BLaER1 treated with 17β-estradiol and CSF1 and Interleukin-3, amounts not matched to agents 10 nM and 100 nM (cell line): ENCODE data around the gene ZNF81.

Source experiments
- H3K27ac ChIP-seq, 11 experiments: shearing (Covaris generic); formaldehyde crosslinking; 2 replicates each; pipeline ENCODE4 v1.8.1; 2022
- H3K27me3 ChIP-seq, 11 experiments: shearing (Covaris generic); formaldehyde crosslinking; 2 replicates each; pipeline ENCODE4 v1.8.1; 2022
- H3K36me3 ChIP-seq, 11 experiments: shearing (Covaris generic); formaldehyde crosslinking; 2 replicates each; pipeline ENCODE4 v1.8.1; 2022
- H3K4me1 ChIP-seq, 10 experiments: shearing (Covaris generic); formaldehyde crosslinking; 2 replicates each; pipeline ENCODE4 v1.8.1; 2022
- H3K4me2 ChIP-seq, 11 experiments: shearing (Covaris generic); formaldehyde crosslinking; 2 replicates each; pipeline ENCODE4 v1.8.1; 2022
- H3K4me3 ChIP-seq, 10 experiments: shearing (Covaris generic); formaldehyde crosslinking; 2 replicates each; pipeline ENCODE4 v1.8.1; 2022
- H3K9ac ChIP-seq, 11 experiments: shearing (Covaris generic); formaldehyde crosslinking; 2 replicates each; pipeline ENCODE4 v1.8.1; 2022
- H3K9me3 ChIP-seq, 11 experiments: shearing (Covaris generic); formaldehyde crosslinking; replicated peaks in 1 of 11; 2 replicates each; pipeline ENCODE4 v1.8.1; 2022
- H4K20me1 ChIP-seq, 11 experiments: shearing (Covaris generic); formaldehyde crosslinking; 2 replicates each; pipeline ENCODE4 v1.8.1; 2022
- Cebpa-rat ChIP-seq, 11 experiments: shearing (Covaris generic); IDR thresholded peaks; 2 replicates each; pipeline ENCODE4 v1.8.1; 2022

The ZNF81 gene

GRCh38 chrX:47807548-47807947 is 29.2 kb upstream of the ZNF81 start:
- Histone ChIP-seq H3K27me3 (peaks cover 67 to 99% (median 96%) of the 10 kb centered on the region in 11 experiments), H3K9ac (no peak overlapping the region), H3K4me2 (no peak overlapping the region)

DNA sequence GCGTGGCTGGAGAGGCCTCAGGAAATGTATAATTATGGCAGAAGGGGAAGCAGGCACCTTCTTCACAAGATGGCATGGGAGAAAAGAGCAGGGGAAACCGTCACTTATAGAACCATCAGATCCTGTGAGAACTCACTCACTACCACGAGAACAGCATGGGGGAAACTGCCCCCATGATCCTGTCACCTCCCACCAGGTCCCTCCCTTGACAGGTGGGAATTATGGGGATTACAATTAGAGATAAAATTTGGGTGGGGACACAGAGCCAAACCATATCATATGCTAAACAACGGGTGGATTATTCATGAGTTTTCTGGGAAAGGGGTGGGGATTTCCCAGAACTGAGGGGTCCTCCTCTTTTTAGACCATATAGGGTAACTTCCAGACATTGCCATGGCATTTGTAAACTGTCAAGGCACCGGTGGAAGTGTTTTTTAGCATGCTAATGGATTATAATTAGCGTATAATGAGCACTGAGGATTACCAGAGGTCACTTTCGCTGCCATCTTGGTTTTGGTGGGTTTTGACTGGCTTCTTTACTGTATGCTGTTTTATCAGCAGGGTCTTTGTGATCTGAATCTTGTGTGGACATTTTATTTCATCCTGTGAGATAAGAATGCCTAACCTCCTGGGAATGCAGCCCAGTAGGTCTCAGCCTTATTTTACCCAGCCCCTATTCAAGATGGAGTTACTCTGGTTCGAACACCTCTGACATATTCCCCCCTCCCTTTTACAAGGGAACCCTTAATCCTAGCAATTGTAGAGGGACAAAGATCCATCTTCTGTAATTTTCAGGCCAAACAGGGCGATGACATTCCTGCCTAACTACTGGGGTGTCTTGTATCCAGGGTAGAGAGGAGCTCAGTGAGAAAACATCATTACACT is 27.6 kb upstream of the ZNF81 start:
- TF ChIP-seq Cebpa-rat (IDR thresholded peaks at IDR 0.05) = no peak
- no peaks in the 10 kb centered on the region; a peak in 1 of 22 replicates for H3K9me3 ChIP-seq
- no peak overlapping the region for H3K27ac ChIP-seq
- H4K20me1 ChIP-seq = no peaks in the 10 kb centered on the region; a peak in 1 of 22 replicates
- no peak overlapping the region for H3K4me2 ChIP-seq
- peaks cover 0 to 3% (median 0%) of the 10 kb centered on the region in 10 experiments; a peak in 2 of 20 replicates for H3K4me1 ChIP-seq
- H3K9ac ChIP-seq = no peak overlapping the region
- peaks cover 69 to 100% (median 98%) of the 10 kb centered on the region in 11 experiments for H3K27me3 ChIP-seq
- H3K36me3 ChIP-seq = no peaks in the 10 kb centered on the region
- no peak overlapping the region for H3K4me3 ChIP-seq

More at GRCh38 chrX:47807548-47807947, 29.2 kb upstream of the ZNF81 start:
- no peaks in the 10 kb centered on the region; a peak in 1 of 22 replicates for H4K20me1 ChIP-seq
- H3K4me1 ChIP-seq = peaks cover 0 to 3% (median 0%) of the 10 kb centered on the region in 10 experiments; a peak in 2 of 20 replicates
- TF ChIP-seq Cebpa-rat (IDR thresholded peaks at IDR 0.05) = no peak
- no peak overlapping the region for H3K27ac ChIP-seq
- H3K36me3 ChIP-seq = no peaks in the 10 kb centered on the region
- no peak overlapping the region for H3K4me3 ChIP-seq
- no peaks in the 10 kb centered on the region; a peak in 1 of 22 replicates for H3K9me3 ChIP-seq

GRCh38 chrX:47814851-47815250 is 21.9 kb upstream of the ZNF81 start:
- Histone ChIP-seq H3K4me3 (no peak overlapping the region), H3K27ac (no peak overlapping the region), H3K36me3 (no peaks in the 10 kb centered on the region), H3K4me1 (peaks cover 0 to 15% (median 0%) of the 10 kb centered on the region in 10 experiments; a peak in 5 of 20 replicates), H3K9ac (no peak overlapping the region), H3K9me3 (peaks cover 6 to 15% (median 10%) of the 10 kb centered on the region in 11 experiments; a peak in 19 of 22 replicates), H3K4me2 (0 out of 22 replicates have a peak overlapping the region, but pooled peaks of 2 of the 11 experiments have one; percentile 16 to 36), H3K27me3 (peaks cover 66 to 100% (median 99%) of the 10 kb centered on the region in 11 experiments), H4K20me1 (no peaks in the 10 kb centered on the region)
- no peak for TF ChIP-seq Cebpa-rat (IDR thresholded peaks at IDR 0.05)

DNA sequence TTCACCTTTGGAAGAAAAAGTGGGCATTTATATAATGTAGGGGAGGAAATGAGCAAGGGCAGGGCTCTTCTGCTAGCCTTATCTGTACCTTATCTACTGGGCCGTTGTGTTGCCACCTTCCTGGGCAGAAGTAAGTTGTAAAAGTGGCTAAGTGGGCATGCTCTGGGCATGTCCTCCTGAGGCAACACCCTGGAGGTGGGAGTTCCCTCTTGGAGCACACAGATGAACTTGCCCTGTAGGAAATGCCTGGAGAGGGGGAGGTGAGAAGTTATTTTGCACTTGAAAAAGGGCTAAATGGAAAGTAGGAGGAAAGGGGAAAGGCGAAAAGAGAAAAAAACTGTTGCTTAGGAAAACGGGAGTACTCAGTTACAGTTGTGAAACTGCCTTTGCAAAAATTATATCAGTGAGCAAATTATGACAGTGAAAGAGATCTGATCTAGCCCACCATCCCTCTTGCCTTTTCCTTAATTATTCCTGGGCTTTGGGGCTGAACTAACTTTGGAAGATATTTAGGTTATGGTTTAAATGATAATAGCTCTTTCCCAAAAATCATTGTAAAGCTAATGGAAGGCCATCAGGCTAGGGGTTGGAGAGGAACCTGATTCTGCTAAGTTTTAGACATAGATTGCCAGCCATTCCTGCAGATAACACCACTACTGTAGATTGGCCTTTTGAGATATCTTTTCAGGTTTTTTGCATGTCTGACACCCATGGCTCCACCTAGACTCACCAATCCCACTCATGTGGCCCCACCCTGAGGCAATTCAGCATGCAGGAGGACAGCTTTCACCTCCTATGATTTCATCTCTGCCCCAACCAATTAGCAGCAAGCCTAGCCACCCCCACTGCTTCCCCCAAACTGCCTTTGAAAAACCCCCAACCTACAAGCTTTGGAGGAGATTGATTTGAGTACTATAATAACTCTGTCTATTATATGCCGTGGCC is 20.5 kb upstream of the ZNF81 start:
- Histone ChIP-seq H3K36me3 (no peaks in the 10 kb centered on the region), H3K9ac (no peak overlapping the region)

DNA sequence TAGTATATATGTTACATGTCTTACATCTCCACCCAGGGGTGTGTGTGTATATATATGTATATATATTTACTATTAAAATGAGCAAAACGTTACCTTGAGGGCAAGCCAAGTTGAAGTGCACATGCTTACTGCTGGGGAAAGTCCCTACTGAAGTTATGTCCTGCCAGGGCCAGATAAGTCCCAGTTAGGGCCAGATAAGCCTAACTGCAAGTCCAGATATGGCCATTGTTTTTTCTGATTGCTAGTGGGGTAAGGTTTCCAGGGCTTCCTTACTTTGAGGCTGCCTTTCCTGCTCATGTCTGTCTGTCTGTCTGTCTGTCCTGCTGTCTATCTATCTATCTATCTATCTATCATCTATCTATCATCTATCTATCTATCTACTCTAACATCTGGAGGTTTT is 19.3 kb upstream of the ZNF81 start:
- Histone ChIP-seq H3K9ac (no peak overlapping the region), H3K4me2 (no peak overlapping the region), H4K20me1 (no peaks in the 10 kb centered on the region), H3K27ac (no peak overlapping the region), H3K9me3 (peaks cover 15 to 26% (median 22%) of the 10 kb centered on the region in 11 experiments; a peak in 21 of 22 replicates), H3K36me3 (no peaks in the 10 kb centered on the region), H3K4me1 (peaks cover 0 to 15% (median 0%) of the 10 kb centered on the region in 10 experiments; a peak in 5 of 20 replicates), H3K4me3 (no peak overlapping the region), H3K27me3 (peaks cover 61 to 100% (median 94%) of the 10 kb centered on the region in 11 experiments)
- TF ChIP-seq Cebpa-rat (IDR thresholded peaks at IDR 0.05) = no peak

More for the DNA sequence above, 20.5 kb upstream of the ZNF81 start:
- peaks cover 0 to 15% (median 0%) of the 10 kb centered on the region in 10 experiments; a peak in 5 of 20 replicates for H3K4me1 ChIP-seq
- no peak for TF ChIP-seq Cebpa-rat (IDR thresholded peaks at IDR 0.05)
- no peak overlapping the region for H3K27ac ChIP-seq
- peak overlapping the region in 4 of 11 experiments; percentile 13 to 36 (median 18); a peak in 5 of 22 replicates for H3K4me2 ChIP-seq
- H3K4me3 ChIP-seq = no peak overlapping the region
- peaks cover 15 to 26% (median 22%) of the 10 kb centered on the region in 11 experiments; a peak in 21 of 22 replicates for H3K9me3 ChIP-seq
- no peaks in the 10 kb centered on the region for H4K20me1 ChIP-seq
- H3K27me3 ChIP-seq = peaks cover 62 to 100% (median 96%) of the 10 kb centered on the region in 11 experiments

- H4K20me1 ChIP-seq = no peaks in the 10 kb centered on the region
- no peak overlapping the region for H3K9ac ChIP-seq
- no peaks in the 10 kb centered on the region for H3K36me3 ChIP-seq
- no peak overlapping the region for H3K4me2 ChIP-seq
- peaks cover 61 to 100% (median 94%) of the 10 kb centered on the region in 11 experiments for H3K27me3 ChIP-seq
- H3K4me1 ChIP-seq = peaks cover 0 to 15% (median 0%) of the 10 kb centered on the region in 10 experiments; a peak in 5 of 20 replicates
- peaks cover 15 to 26% (median 22%) of the 10 kb centered on the region in 11 experiments; a peak in 21 of 22 replicates for H3K9me3 ChIP-seq
- no peak for TF ChIP-seq Cebpa-rat (IDR thresholded peaks at IDR 0.05)
- H3K4me3 ChIP-seq = no peak overlapping the region
- no peak overlapping the region for H3K27ac ChIP-seq
Observed at GRCh38 chrX:47817897-47818296, 18.8 kb upstream of the ZNF81 start.

- Histone ChIP-seq H3K36me3 (no peaks in the 10 kb centered on the region), H3K27ac (peak overlapping the region in 4 of 11 experiments; percentile 40 to 72 (median 61); a peak in 9 of 22 replicates), H3K27me3 (peaks cover 56 to 98% (median 96%) of the 10 kb centered on the region in 11 experiments), H3K4me3 (no peak overlapping the region), H4K20me1 (no peaks in the 10 kb centered on the region), H3K9me3 (peaks cover 0 to 19% (median 0%) of the 10 kb centered on the region in 11 experiments; a peak in 8 of 22 replicates), H3K4me1 (peaks cover 0 to 24% (median 6%) of the 10 kb centered on the region in 10 experiments; a peak in 10 of 20 replicates), H3K4me2 (peak overlapping the region in 7 of 11 experiments; percentile 6 to 50 (median 36); a peak in 10 of 22 replicates), H3K9ac (peak overlapping the region in 1 of 11 experiments; percentile 2; a peak in 3 of 22 replicates)
- TF ChIP-seq Cebpa-rat (IDR thresholded peaks at IDR 0.05) = no peak
Observed at GRCh38 chrX:47828984-47829383, 7.7 kb upstream of the ZNF81 start.

GRCh38 chrX:47831788-47832187 is 4.9 kb upstream of the ZNF81 start:
- Histone ChIP-seq H3K9ac (no peak overlapping the region), H3K27ac (no peak overlapping the region), H3K4me3 (no peak overlapping the region), H3K9me3 (no peaks in the 10 kb centered on the region), H3K27me3 (peaks cover 64 to 100% (median 99%) of the 10 kb centered on the region in 11 experiments), H3K4me1 (peaks cover 5 to 32% (median 12%) of the 10 kb centered on the region in 10 experiments; a peak in 15 of 20 replicates), H4K20me1 (no peaks in the 10 kb centered on the region), H3K4me2 (no peak overlapping the region), H3K36me3 (no peaks in the 10 kb centered on the region)
- TF ChIP-seq Cebpa-rat (IDR thresholded peaks at IDR 0.05) = no peak
